SK-N-SH treated with all-trans-retinoic acid at 6 μM for 48 hours (cell line): ENCODE measurements around the gene NUB1.
A peak's percentile ranks its signal among the peaks of the same experiment; 100 is the strongest.

Source experiments
- ATAC-seq: fragments of 200-7000 bp; cut with Tn5 transposase; 3 replicates; pipeline ENCODE4 v1.9.1; 2020; ENCODE audit warnings: mild to moderate bottlenecking, moderate library complexity
- ARNTL ChIP-seq: fragments of 450-650 bp; formaldehyde crosslinking; IDR thresholded peaks from 2 replicates; pipeline ENCODE4 v1.5.0; 2020; ENCODE audit warnings: low read depth, mild to moderate bottlenecking, moderate library complexity, borderline replicate concordance
- BACH2 ChIP-seq: fragments of 250-450 bp; sonication (Bioruptor Pico); IDR thresholded peaks from 2 replicates; pipeline ENCODE4 v1.9.0; 2021; ENCODE audit warnings: mild to moderate bottlenecking, borderline replicate concordance
- CSDC2 ChIP-seq: fragments of 250-450 bp; sonication (Bioruptor Pico); IDR thresholded peaks from 2 replicates; pipeline ENCODE4 v1.5.0; 2020; ENCODE audit warnings: mild to moderate bottlenecking, moderate library complexity
- ESRRG ChIP-seq: fragments of 250-450 bp; sonication (Bioruptor Pico); IDR thresholded peaks from 2 replicates; pipeline ENCODE4 v1.6.1; 2021; ENCODE audit warnings: mild to moderate bottlenecking
- GLIS3 ChIP-seq: fragments of 250-450 bp; sonication (Bioruptor Pico); IDR thresholded peaks from 2 replicates; pipeline ENCODE4 v1.5.0; 2020; ENCODE audit warnings: mild to moderate bottlenecking, moderate library complexity
- ISL1 ChIP-seq: fragments of 250-450 bp; sonication (Bioruptor Pico); IDR thresholded peaks from 2 replicates; pipeline ENCODE4 v2.1.2; 2022; ENCODE audit warnings: mild to moderate bottlenecking, moderate library complexity
- OSR1 ChIP-seq: fragments of 250-450 bp; sonication (Bioruptor Pico); IDR thresholded peaks from 2 replicates; pipeline ENCODE4 v1.8.0; 2022; ENCODE audit warnings: moderate library complexity, mild to moderate bottlenecking, inconsistent platforms
- PPARA ChIP-seq: fragments of 250-450 bp; sonication (Bioruptor Pico); IDR thresholded peaks from 2 replicates; pipeline ENCODE4 v1.5.0; 2020; ENCODE audit warnings: mild to moderate bottlenecking, borderline replicate concordance
- RARB ChIP-seq: fragments of 250-450 bp; sonication (Bioruptor Pico); IDR thresholded peaks from 2 replicates; pipeline ENCODE4 v1.8.0; 2021; ENCODE audit warnings: mild to moderate bottlenecking, moderate library complexity
- TOX ChIP-seq: fragments of 250-450 bp; sonication (Bioruptor Pico); IDR thresholded peaks from 2 replicates; pipeline ENCODE4 v1.8.0; 2021; ENCODE audit warnings: mild to moderate bottlenecking, moderate library complexity, borderline replicate concordance
- ZC3H10 ChIP-seq: fragments of 250-450 bp; sonication (Bioruptor Pico); IDR thresholded peaks from 2 replicates; pipeline ENCODE4 v1.5.1; 2021; ENCODE audit warnings: mild to moderate bottlenecking, moderate library complexity
- ZFP3 ChIP-seq: fragments of 250-450 bp; sonication (Bioruptor Pico); IDR thresholded peaks from 2 replicates; pipeline ENCODE4 v1.5.0; 2020; ENCODE audit warnings: mild to moderate bottlenecking, moderate library complexity
- ZFP30 ChIP-seq: fragments of 450-650 bp; formaldehyde crosslinking; IDR thresholded peaks from 2 replicates; pipeline ENCODE4 v1.5.0; 2022; ENCODE audit warnings: mild to moderate bottlenecking, moderate library complexity
- ZNF565 ChIP-seq: fragments of 450-650 bp; formaldehyde crosslinking; conservative IDR thresholded peaks from 2 replicates; pipeline ENCODE4 v1.5.0; 2020; ENCODE audit warnings: low read depth, mild to moderate bottlenecking, moderate library complexity
- ZNF70 ChIP-seq: fragments of 450-650 bp; formaldehyde crosslinking; IDR thresholded peaks from 2 replicates; pipeline ENCODE4 v1.5.0; 2020; ENCODE audit warnings: mild to moderate bottlenecking, moderate library complexity
- ZNF8 ChIP-seq: fragments of 450-650 bp; formaldehyde crosslinking; IDR thresholded peaks from 2 replicates; pipeline ENCODE4 v1.5.0; 2020; ENCODE audit warnings: mild to moderate bottlenecking, moderate library complexity
- TF ChIP-seq, protein P1 (sequence below): fragments of 250-450 bp; sonication (Bioruptor Pico); IDR thresholded peaks from 2 replicates; pipeline ENCODE4 v1.5.1; 2020; ENCODE audit warnings: low read depth, mild to moderate bottlenecking, moderate library complexity
- TF ChIP-seq, protein P2 (sequence below): fragments of 250-450 bp; sonication (Bioruptor Pico); IDR thresholded peaks from 2 replicates; pipeline ENCODE4 v1.5.0; 2020; ENCODE audit warnings: mild to moderate bottlenecking, moderate library complexity
- TF ChIP-seq, protein P3 (sequence below): fragments of 250-450 bp; sonication (Bioruptor Pico); IDR thresholded peaks from 2 replicates; pipeline ENCODE4 v1.8.0; 2020; ENCODE audit warnings: mild to moderate bottlenecking, moderate library complexity, borderline replicate concordance
- TF ChIP-seq, protein P4 (sequence below): fragments of 250-450 bp; sonication (Bioruptor Pico); IDR thresholded peaks from 2 replicates; pipeline ENCODE4 v1.8.0; 2021; ENCODE audit warnings: low read depth, mild to moderate bottlenecking, moderate library complexity, borderline replicate concordance
- TF ChIP-seq, protein P5 (sequence below): fragments of 250-450 bp; sonication (Bioruptor Pico); IDR thresholded peaks from 2 replicates; pipeline ENCODE4 v1.5.1; 2021; ENCODE audit warnings: mild to moderate bottlenecking, moderate library complexity

NUB1 gene

DNA sequence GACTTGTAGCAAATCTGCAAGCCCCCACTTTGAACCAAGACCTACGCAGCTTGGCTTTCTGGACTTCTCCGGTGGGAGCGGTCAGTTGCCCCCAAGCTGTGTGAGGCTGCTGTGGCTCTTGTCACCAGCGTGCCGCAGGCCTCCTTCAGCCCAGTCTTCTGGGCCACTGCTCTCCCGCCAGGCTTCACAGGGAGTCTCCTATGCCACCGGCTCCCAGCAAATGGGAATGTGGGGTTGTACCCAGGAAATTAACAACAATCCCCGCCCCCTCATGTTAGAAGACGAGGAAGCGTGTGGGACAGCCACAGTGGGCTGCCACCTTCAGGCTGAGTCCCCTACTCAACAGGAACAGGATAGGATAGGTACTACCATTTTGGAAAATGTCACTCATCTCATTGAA is 64.0 kb downstream of the NUB1 start:
- TF ChIP-seq, protein P1, sequence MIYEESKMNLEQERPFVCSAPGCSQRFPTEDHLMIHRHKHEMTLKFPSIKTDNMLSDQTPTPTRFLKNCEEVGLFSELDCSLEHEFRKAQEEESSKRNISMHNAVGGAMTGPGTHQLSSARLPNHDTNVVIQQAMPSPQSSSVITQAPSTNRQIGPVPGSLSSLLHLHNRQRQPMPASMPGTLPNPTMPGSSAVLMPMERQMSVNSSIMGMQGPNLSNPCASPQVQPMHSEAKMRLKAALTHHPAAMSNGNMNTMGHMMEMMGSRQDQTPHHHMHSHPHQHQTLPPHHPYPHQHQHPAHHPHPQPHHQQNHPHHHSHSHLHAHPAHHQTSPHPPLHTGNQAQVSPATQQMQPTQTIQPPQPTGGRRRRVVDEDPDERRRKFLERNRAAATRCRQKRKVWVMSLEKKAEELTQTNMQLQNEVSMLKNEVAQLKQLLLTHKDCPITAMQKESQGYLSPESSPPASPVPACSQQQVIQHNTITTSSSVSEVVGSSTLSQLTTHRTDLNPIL (CRISPR knock-in tag) = no peak
- no peak for TF ChIP-seq ZNF8 (CRISPR knock-in tag)
- TF ChIP-seq PPARA (CRISPR knock-in tag) = no peak
- TF ChIP-seq, protein P2, sequence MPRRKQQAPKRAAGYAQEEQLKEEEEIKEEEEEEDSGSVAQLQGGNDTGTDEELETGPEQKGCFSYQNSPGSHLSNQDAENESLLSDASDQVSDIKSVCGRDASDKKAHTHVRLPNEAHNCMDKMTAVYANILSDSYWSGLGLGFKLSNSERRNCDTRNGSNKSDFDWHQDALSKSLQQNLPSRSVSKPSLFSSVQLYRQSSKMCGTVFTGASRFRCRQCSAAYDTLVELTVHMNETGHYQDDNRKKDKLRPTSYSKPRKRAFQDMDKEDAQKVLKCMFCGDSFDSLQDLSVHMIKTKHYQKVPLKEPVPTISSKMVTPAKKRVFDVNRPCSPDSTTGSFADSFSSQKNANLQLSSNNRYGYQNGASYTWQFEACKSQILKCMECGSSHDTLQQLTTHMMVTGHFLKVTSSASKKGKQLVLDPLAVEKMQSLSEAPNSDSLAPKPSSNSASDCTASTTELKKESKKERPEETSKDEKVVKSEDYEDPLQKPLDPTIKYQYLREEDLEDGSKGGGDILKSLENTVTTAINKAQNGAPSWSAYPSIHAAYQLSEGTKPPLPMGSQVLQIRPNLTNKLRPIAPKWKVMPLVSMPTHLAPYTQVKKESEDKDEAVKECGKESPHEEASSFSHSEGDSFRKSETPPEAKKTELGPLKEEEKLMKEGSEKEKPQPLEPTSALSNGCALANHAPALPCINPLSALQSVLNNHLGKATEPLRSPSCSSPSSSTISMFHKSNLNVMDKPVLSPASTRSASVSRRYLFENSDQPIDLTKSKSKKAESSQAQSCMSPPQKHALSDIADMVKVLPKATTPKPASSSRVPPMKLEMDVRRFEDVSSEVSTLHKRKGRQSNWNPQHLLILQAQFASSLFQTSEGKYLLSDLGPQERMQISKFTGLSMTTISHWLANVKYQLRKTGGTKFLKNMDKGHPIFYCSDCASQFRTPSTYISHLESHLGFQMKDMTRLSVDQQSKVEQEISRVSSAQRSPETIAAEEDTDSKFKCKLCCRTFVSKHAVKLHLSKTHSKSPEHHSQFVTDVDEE (CRISPR knock-in tag) = no peak
- no peak for TF ChIP-seq ZNF70 (CRISPR knock-in tag)
- no peak for TF ChIP-seq ZFP3
- TF ChIP-seq ZFP30 (CRISPR knock-in tag) = no peak
- TF ChIP-seq ISL1 (CRISPR knock-in tag) = no peak
- no peak for TF ChIP-seq ESRRG
- no peak for TF ChIP-seq TOX (CRISPR knock-in tag)
- TF ChIP-seq CSDC2 (CRISPR knock-in tag) = no peak
- TF ChIP-seq, protein P3, sequence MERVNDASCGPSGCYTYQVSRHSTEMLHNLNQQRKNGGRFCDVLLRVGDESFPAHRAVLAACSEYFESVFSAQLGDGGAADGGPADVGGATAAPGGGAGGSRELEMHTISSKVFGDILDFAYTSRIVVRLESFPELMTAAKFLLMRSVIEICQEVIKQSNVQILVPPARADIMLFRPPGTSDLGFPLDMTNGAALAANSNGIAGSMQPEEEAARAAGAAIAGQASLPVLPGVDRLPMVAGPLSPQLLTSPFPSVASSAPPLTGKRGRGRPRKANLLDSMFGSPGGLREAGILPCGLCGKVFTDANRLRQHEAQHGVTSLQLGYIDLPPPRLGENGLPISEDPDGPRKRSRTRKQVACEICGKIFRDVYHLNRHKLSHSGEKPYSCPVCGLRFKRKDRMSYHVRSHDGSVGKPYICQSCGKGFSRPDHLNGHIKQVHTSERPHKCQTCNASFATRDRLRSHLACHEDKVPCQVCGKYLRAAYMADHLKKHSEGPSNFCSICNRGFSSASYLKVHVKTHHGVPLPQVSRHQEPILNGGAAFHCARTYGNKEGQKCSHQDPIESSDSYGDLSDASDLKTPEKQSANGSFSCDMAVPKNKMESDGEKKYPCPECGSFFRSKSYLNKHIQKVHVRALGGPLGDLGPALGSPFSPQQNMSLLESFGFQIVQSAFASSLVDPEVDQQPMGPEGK (CRISPR knock-in tag) = no peak
- TF ChIP-seq, protein P4, sequence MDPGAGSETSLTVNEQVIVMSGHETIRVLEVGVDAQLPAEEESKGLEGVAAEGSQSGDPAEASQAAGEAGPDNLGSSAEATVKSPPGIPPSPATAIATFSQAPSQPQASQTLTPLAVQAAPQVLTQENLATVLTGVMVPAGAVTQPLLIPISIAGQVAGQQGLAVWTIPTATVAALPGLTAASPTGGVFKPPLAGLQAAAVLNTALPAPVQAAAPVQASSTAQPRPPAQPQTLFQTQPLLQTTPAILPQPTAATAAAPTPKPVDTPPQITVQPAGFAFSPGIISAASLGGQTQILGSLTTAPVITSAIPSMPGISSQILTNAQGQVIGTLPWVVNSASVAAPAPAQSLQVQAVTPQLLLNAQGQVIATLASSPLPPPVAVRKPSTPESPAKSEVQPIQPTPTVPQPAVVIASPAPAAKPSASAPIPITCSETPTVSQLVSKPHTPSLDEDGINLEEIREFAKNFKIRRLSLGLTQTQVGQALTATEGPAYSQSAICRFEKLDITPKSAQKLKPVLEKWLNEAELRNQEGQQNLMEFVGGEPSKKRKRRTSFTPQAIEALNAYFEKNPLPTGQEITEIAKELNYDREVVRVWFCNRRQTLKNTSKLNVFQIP (CRISPR knock-in tag) = no peak
- TF ChIP-seq OSR1 (CRISPR knock-in tag) = no peak
- no peak for TF ChIP-seq GLIS3
- TF ChIP-seq, protein P5, sequence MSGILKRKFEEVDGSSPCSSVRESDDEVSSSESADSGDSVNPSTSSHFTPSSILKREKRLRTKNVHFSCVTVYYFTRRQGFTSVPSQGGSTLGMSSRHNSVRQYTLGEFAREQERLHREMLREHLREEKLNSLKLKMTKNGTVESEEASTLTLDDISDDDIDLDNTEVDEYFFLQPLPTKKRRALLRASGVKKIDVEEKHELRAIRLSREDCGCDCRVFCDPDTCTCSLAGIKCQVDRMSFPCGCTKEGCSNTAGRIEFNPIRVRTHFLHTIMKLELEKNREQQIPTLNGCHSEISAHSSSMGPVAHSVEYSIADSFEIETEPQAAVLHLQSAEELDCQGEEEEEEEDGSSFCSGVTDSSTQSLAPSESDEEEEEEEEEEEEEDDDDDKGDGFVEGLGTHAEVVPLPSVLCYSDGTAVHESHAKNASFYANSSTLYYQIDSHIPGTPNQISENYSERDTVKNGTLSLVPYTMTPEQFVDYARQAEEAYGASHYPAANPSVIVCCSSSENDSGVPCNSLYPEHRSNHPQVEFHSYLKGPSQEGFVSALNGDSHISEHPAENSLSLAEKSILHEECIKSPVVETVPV (CRISPR knock-in tag) = no peak
- TF ChIP-seq ARNTL = no peak
- TF ChIP-seq RARB (CRISPR knock-in tag) = no peak
- no peak for TF ChIP-seq BACH2 (CRISPR knock-in tag)
- no peak for ATAC-seq

DNA sequence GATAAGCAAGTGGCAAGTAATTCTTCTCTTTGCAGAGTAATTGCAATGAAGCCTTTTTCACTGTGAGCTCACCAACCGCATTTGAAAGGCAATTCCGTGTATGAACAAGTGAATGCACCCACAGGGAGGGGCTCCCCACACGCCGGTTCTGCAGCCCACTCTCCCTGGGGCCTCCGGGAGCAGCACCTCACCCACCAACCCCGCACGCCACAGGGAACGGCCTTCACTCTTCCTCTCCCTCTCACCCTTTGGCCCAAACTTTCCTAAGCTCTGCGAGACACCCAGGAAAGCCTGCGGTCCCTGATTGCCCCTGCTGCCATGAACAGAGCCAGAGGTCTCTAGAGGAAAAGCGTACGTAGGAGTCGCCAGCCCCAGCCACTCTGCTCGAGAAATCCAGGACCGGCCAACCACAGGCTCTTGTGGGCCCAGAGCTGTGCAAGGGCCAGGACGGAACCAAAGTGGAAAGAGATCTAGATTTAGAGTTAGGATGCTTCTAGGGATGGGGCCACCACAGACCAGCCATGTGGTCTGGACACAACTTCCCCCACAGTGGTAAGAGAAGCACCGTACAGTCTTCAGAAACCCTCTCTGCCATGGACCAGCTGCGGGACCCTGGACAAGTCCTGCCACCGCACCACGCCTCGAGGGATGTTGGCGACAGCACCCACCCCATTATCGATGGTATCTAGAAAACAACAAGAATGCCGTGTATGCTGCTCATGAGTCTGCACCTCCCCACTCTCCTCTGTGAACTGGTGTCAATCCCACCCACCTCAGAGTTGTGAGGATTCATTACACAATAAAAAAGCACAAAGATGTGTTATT is 64.7 kb downstream of the NUB1 start:
- TF ChIP-seq ZNF565 (CRISPR knock-in tag) = no peak
- 0 out of 2 replicates have a peak, but pooled peaks have one; percentile 20 for TF ChIP-seq CSDC2 (CRISPR knock-in tag)
- 0 out of 2 replicates have a peak, but pooled peaks have one; percentile 28 for TF ChIP-seq ESRRG
- ATAC-seq = no peak

DNA sequence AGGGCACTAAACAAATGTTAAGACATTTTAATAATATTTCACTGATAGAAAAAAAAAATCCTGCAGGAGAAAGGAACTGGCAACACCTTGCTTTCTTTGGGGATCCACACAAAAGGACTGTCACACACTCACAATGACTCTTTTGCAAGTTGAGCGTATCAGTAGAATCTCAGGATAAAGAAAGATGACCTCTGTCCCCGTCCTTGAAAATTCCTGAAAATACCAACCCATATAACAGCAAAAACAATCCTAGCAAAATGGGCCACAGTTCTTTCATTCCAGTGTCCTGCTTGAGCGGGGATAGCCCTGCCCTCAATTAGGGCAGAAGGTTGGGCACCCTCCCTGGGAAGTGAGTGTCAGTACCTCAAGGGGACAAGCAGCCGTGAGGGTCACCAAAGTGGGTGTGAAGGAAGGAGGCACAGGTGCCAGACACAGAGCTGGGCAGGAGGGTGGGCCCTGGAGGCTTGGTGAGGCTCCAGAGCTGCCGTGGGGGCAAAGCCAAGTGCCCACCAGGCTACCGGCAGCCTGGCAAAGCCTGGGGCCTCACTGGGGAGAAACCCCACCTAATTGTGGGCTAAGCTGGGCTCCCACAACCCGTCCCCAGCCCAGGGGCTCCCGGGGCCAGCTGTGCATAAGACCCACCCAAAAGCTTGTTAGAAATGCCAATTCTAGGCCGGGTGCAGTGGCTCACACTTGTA is 65.4 kb downstream of the NUB1 start:
- no peak for TF ChIP-seq PPARA (CRISPR knock-in tag)
- no peak for TF ChIP-seq ZFP30 (CRISPR knock-in tag)
- no peak for TF ChIP-seq CSDC2 (CRISPR knock-in tag)
- TF ChIP-seq, protein P3 (CRISPR knock-in tag) = no peak
- no peak for TF ChIP-seq ZNF70 (CRISPR knock-in tag)
- no peak for TF ChIP-seq ZC3H10 (CRISPR knock-in tag)
- no peak for TF ChIP-seq ZNF8 (CRISPR knock-in tag)
- ATAC-seq = no peak
